HG02642 (cell line): ENCODE results near the gene OR2W1.

Source experiments
- ATAC-seq: cut with Tn5 transposase; IDR thresholded peaks from one replicate; pipeline ENCODE4 v1.9.1; 2021; ENCODE audit warnings: mild to moderate bottlenecking; ENCODE audit not compliant: unreplicated experiment, poor library complexity

OR2W1 gene

GRCh38 chr6:29045075-29045474, at the start of gene OR2W1:
TSS of gene OR2W1 (minus strand) at chr6:29045175. CDS start at chr6:29045175, 0 bp downstream.
- ATAC-seq = no peak

DNA sequence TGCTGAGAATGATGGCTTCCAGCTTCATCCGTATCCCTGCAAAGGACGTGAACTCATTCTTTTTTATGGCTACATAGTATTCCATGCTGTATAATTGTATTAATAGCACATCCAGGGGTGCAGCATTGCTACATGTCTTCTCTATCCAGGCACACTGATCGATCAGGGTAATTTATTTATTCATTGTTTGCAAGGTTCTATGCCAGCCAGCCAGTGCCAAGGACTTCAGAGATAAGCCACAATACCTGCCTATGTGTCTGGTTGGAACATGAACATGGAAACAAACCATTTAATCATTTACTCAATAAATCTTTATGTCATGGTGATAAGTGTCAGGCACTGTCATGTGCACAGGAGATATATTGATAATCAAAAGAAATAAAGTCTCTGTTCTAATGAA, 48.0 kb upstream of the OR2W1 start:
- ATAC-seq = no peak

DNA sequence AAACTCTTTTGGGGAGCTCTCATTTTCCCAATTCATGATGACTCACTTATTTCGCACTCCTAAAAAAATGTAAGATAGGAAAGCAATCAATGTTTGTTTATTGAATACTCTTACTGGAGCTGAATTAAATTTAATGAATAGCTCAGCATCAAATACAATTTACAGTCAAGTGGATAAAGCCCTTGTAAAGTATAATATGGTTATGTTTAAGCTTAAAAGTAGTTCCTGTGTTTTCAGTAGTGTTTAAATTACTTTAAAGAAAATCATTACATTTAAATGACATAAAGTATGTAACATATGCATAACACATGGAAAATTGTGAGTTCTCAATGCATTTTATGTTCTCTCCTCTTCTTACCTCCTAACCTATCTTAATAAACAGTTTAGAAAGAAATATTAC, 42.2 kb upstream of the OR2W1 start, which contains the start of gene OR2B3:
Gene OR2B3, minus strand, starts transcription at position 101 of the 400 bp plus-strand sequence. Its CDS starts 65 bp downstream, at position 36.
- no peak for ATAC-seq

DNA sequence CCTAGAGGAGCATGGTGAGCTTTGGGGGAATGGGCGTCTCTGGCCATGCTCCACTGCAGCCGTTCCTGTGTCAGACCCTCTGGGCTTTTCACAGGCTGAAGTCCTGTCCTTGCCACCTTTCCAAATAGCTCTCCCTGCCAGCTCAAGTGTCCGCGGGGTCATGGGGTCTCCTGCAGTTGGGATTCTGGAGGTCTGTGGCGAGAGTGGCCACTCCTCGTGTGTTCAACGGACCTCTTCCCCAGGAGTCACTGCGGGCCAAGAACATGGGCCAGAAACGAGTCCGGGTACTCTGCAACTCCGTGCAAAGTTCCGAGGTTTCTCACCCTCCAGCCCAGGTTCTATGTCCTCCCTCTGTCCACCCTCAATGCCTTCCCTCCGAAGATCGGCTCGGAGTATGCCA, 37.5 kb upstream of the OR2W1 start:
- ATAC-seq = no peak

- ATAC-seq = no peak
These were observed 36.3 kb upstream of the OR2W1 start for GRCh38 chr6:29081312-29081711.

GRCh38 chr6:29079203-29079602, 34.2 kb upstream of the OR2W1 start:
- no peak for ATAC-seq

- ATAC-seq = peak; percentile 48
These were observed 27.1 kb upstream of the OR2W1 start for GRCh38 chr6:29071831-29072723.

DNA sequence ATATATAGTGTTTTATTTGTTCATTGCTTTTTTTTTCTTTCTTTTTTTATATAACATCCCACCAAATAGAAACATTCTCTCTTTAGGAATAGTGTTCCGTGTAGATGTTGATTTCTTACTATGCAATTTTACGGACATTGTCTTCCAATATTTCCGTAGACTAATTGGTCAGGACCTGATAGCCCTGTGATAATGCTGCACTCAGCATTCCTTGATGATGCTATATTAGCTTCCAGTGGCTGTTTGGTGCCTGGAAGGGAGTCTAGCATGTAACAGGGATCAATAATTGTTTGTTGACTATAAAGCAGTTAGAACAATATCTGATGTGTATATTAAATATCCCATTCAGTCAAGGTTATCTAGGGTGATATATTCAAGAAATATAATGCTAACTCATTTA, 6.7 kb upstream of the OR2W1 start:
- no peak for ATAC-seq

GRCh38 chr6:29035951-29036350, 9.0 kb downstream of the OR2W1 start:
- no peak for ATAC-seq

GRCh38 chr6:29028821-29029220, 16.2 kb downstream of the OR2W1 start:
- ATAC-seq = no peak

DNA sequence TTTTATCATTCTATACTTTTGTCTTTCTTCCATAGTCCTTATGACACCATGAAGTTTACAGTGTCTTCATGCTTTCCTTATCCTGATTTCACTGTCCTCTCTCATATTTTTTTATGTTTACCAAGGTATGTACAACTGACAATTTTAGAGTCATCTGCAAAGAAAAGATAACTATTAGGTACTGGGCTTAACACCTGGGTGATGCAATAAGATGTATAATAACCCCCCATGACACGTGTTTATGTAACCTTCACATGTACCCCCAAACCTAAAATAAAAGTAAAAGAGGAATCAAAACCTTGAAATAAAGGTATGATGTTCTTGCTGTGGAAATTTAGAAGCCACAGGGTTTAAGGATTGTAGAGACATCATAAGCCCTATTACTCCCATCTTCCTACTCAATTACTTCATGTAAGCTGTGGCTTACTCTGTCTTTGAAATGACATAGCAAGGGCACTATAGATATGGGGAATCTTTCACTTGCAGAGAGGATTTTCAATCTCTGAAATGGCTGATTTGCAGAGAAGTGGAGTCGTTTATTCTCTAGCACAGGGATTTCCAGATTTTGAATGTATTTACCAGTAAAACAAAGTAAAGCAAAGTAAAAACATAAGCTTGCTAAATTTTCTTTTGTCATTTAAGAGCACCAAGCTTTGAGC, 18.9 kb downstream of the OR2W1 start:
- ATAC-seq = no peak

DNA sequence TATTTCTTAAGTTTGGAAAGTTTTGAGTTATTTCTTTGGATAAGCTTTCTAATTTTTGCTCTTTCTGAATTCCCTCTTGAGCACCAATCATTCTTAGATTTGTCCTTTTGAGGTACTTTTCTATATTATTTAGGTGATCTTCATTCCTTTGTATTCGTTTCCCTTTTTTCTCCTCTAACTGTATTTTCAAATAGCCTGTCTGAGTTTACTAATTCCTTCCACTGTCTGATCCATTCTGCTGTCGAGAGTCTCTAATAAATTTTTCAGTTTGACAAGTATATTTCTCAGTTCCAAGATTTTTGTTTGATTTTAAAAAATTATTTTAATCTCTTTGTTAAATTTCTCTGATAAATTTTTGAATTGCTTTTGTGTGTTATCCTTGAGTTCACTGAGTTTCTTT, 23.5 kb downstream of the OR2W1 start:
- ATAC-seq = no peak

- no peak for ATAC-seq
These were observed 25.3 kb downstream of the OR2W1 start for GRCh38 chr6:29019629-29020028.

- ATAC-seq = no peak
These were observed 27.6 kb downstream of the OR2W1 start for GRCh38 chr6:29017428-29017802.

DNA sequence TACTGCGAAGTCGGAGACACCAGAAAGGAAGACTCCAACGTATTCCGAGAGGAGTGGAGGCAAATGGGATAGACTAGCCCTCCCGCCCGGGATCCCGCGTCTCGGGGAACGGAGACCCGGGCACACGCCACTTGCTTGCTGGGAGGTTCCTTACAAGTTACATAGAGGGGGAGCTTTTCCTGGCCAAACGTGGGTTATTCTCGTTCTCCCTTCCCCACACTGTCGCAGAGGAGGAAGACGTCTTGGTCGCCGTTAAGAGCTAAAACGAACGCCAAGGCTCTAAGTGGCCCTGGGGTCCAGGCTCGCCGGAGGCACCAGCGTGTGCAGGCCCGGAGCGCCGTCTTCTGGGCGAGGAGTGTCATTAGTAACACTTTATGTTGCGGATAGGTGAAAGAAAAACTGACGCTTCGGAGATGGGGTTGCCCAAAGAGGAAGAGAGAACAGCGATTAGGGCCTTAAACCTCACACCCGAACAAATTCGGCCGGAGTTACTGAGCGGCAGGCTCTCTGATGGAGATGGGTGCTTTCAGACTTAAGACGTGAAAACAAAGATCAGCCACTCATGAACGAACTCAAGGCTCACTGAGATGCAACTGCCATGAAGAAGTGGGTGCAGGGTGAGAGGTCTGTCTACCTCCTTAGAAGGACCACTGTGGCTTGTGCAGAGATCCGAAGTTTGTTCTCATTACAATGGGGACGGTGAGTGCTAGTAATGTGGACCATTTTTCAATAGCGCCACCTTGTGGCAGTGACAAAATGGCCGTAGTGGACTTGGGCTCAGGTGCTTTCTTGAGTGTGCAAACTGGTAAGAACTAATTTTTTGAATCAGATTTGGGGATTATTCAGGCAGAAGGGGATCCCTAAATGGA, 28.2 kb downstream of the OR2W1 start:
- ATAC-seq = peak; percentile 85

- ATAC-seq = no peak
These were observed 30.0 kb downstream of the OR2W1 start for GRCh38 chr6:29014729-29015608.

- no peak for ATAC-seq
These were observed 33.7 kb downstream of the OR2W1 start for GRCh38 chr6:29011276-29011734.

GRCh38 chr6:29009358-29009757, 35.6 kb downstream of the OR2W1 start:
- ATAC-seq = no peak

GRCh38 chr6:29008089-29008488, 36.9 kb downstream of the OR2W1 start:
- ATAC-seq = no peak
